ENCODE measurements around the gene B9D2. TPM values are rescaled to one million over a fixed set of nuclear protein-coding genes. Genes with fewer than 3 reads are reported as not detected.

Gene B9D2
- total RNA-seq: 4.8 to 5.6 TPM (median 5.5 TPM) in 3 replicates

GRCh38 chr19:41363753-41364523, at the start of gene B9D2:
TSS of gene B9D2 (minus strand) at chr19:41364149. CDS start at chr19:41363519, 630 bp downstream.
- Mint-ChIP-seq H3K27me3 (ENCODE audit: low read depth) (no peaks in the 10 kb centered on the region), H3K9me3 (no peaks in the 10 kb centered on the region), H3K4me3 (peak within 1 kb of the TSS; percentile 88), H3K36me3 (peaks cover 3% of the 10 kb centered on the region), H3K4me1 (peaks cover 13% of the 10 kb centered on the region), H3K27ac (peak within 1 kb of the TSS; percentile 99)
- peak; percentile 94 to 96 for DNase-seq (ENCODE audit: low spot score in 2 of 2, unreplicated experiment in 2 of 2)
- no peak for TF ChIP-seq CTCF (IDR thresholded peaks at IDR 0.05; ENCODE audit: unreplicated experiment)

GRCh38 chr19:41412953-41413352, 49.0 kb upstream of the B9D2 start:
- no peak overlapping the region for H3K4me3 Mint-ChIP-seq
- peaks cover 23% of the 10 kb centered on the region for H3K36me3 Mint-ChIP-seq
- TF ChIP-seq CTCF (IDR thresholded peaks at IDR 0.05; ENCODE audit: unreplicated experiment): no peak
- DNase-seq (ENCODE audit: low spot score in 2 of 2, unreplicated experiment in 2 of 2): no peak
- H3K27me3 Mint-ChIP-seq (ENCODE audit: low read depth): no peaks in the 10 kb centered on the region
- no peak overlapping the region for H3K27ac Mint-ChIP-seq
- H3K9me3 Mint-ChIP-seq: no peaks in the 10 kb centered on the region
- H3K4me1 Mint-ChIP-seq: peaks cover 7% of the 10 kb centered on the region

- Mint-ChIP-seq H3K4me1 (peaks cover 13% of the 10 kb centered on the region), H3K27ac (no peak overlapping the region), H3K9me3 (no peaks in the 10 kb centered on the region), H3K27me3 (ENCODE audit: low read depth) (no peaks in the 10 kb centered on the region), H3K36me3 (peaks cover 18% of the 10 kb centered on the region), H3K4me3 (no peak overlapping the region)
- TF ChIP-seq CTCF (IDR thresholded peaks at IDR 0.05; ENCODE audit: unreplicated experiment): no peak
- DNase-seq (ENCODE audit: low spot score in 2 of 2, unreplicated experiment in 2 of 2): no peak
Measured at GRCh38 chr19:41411968-41412265, 48.0 kb upstream of the B9D2 start.

GRCh38 chr19:41411100-41411967, 47.4 kb upstream of the B9D2 start:
- no peaks in the 10 kb centered on the region for H3K27me3 Mint-ChIP-seq (ENCODE audit: low read depth)
- DNase-seq (ENCODE audit: low spot score in 2 of 2, unreplicated experiment in 2 of 2): no peak
- peaks cover 17% of the 10 kb centered on the region for H3K36me3 Mint-ChIP-seq
- TF ChIP-seq CTCF (IDR thresholded peaks at IDR 0.05; ENCODE audit: unreplicated experiment): no peak
- no peak overlapping the region for H3K27ac Mint-ChIP-seq
- H3K9me3 Mint-ChIP-seq: no peaks in the 10 kb centered on the region
- peaks cover 13% of the 10 kb centered on the region for H3K4me1 Mint-ChIP-seq
- no peak overlapping the region for H3K4me3 Mint-ChIP-seq

- no peak for TF ChIP-seq CTCF (IDR thresholded peaks at IDR 0.05; ENCODE audit: unreplicated experiment)
- Mint-ChIP-seq H3K4me3 (no peak overlapping the region), H3K27ac (no peak overlapping the region), H3K4me1 (peaks cover 13% of the 10 kb centered on the region), H3K36me3 (peaks cover 14% of the 10 kb centered on the region), H3K9me3 (no peaks in the 10 kb centered on the region), H3K27me3 (ENCODE audit: low read depth) (no peaks in the 10 kb centered on the region)
- no peak for DNase-seq (ENCODE audit: low spot score in 2 of 2, unreplicated experiment in 2 of 2)
Measured at GRCh38 chr19:41410336-41411054, 46.5 kb upstream of the B9D2 start.

Measured in mesothelial cell of epicardium (in vitro differentiated cells).